Measurements from ENCODE around the gene TANK. TPM values are rescaled to one million over a fixed set of nuclear protein-coding genes. Genes with fewer than 3 reads are reported as not detected.

Gene TANK
- total RNA-seq, 2 experiments from 2014 or later, result 43.4 to 64.9 TPM

GRCh38 chr2:161169335-161169734 lies 9.1 kb downstream of the TANK start:
- peaks cover 17% of the 10 kb centered on the region for H3K36me3 ChIP-seq (ENCODE audit: insufficient read depth, low read length)
- H4K20me1 ChIP-seq (ENCODE audit: insufficient read depth, low read length), result no peaks in the 10 kb centered on the region
- no peaks in the 10 kb centered on the region for H3K9me2 ChIP-seq (ENCODE audit: insufficient read depth, low read length)
- no peaks in the 10 kb centered on the region for H3K9me3 ChIP-seq (ENCODE audit: low read length)
- no peak overlapping the region for H2AFZ ChIP-seq (ENCODE audit: low read length)
- intact Hi-C loops (cut with micrococcal nuclease; ENCODE audit: unreplicated experiment), result loop anchor here (10.0 kb wide), 1 partner anchor 465 kb away; no protein-coding TSS in a partner anchor
- ChIA-PET POLR2A (interaction anchor here (0.6 to 1.4 kb wide), 13 partner anchors 12 to 86 kb away, joined by 3 to 6 read pairs (median 3); no protein-coding TSS in a partner anchor), CTCF (ENCODE audit: unreplicated experiment) (no interaction called here)
- peaks cover 38% of the 10 kb centered on the region for H3K4me1 ChIP-seq (ENCODE audit: insufficient read depth, low read length, poor library complexity, severe bottlenecking)
- TF ChIP-seq CTCF (conservative IDR thresholded peaks at IDR 0.05; ENCODE audit: low read length), result no peak
- TF ChIP-seq EZH2phosphoT487 (IDR thresholded peaks at IDR 0.05; ENCODE audit: borderline replicate concordance, low read depth, low read length), result no peak
- H3K27ac ChIP-seq (ENCODE audit: low read depth, low read length, poor library complexity, severe bottlenecking), result no peak overlapping the region
- BruUV-seq (replicated peaks), result no TSS peak
- no peak for DNase-seq (ENCODE audit: low spot score)
- H3K79me2 ChIP-seq (ENCODE audit: insufficient read depth, low read depth, low read length), result peaks cover 6% of the 10 kb centered on the region; the same call in 1 of the 2 replicates
- H3K4me2 ChIP-seq (ENCODE audit: low read length), result peak overlapping the region; percentile 44
- H3K4me3 ChIP-seq (ENCODE audit: low read depth, low read length, poor library complexity, severe bottlenecking), result no peak overlapping the region

GRCh38 chr2:161170377-161170776 lies 10.1 kb downstream of the TANK start:
- Histone ChIP-seq H3K9me2 (ENCODE audit: insufficient read depth, low read length) (no peaks in the 10 kb centered on the region), H3K27ac (ENCODE audit: low read depth, low read length, poor library complexity, severe bottlenecking) (no peak overlapping the region), H3K4me2 (ENCODE audit: low read length) (peak overlapping the region; percentile 44), H3K4me1 (ENCODE audit: insufficient read depth, low read length, poor library complexity, severe bottlenecking) (peaks cover 37% of the 10 kb centered on the region), H3K9me3 (ENCODE audit: low read length) (no peaks in the 10 kb centered on the region), H2AFZ (ENCODE audit: low read length) (no peak overlapping the region), H3K36me3 (ENCODE audit: insufficient read depth, low read length) (peaks cover 19% of the 10 kb centered on the region), H3K79me2 (ENCODE audit: insufficient read depth, low read depth, low read length) (peaks cover 6% of the 10 kb centered on the region; the same call in 1 of the 2 replicates), H4K20me1 (ENCODE audit: insufficient read depth, low read length) (no peaks in the 10 kb centered on the region), H3K4me3 (ENCODE audit: low read depth, low read length, poor library complexity, severe bottlenecking) (no peak overlapping the region)
- POLR2A ChIA-PET, result no interaction called here
- CTCF ChIA-PET (ENCODE audit: unreplicated experiment), result no interaction called here
- BruUV-seq (replicated peaks), result no TSS peak
- intact Hi-C loops (cut with micrococcal nuclease; ENCODE audit: unreplicated experiment), result no loop called here
- TF ChIP-seq CTCF (conservative IDR thresholded peaks at IDR 0.05; ENCODE audit: low read length) (no peak), EZH2phosphoT487 (IDR thresholded peaks at IDR 0.05; ENCODE audit: borderline replicate concordance, low read depth, low read length) (no peak)
- no peak for DNase-seq (ENCODE audit: low spot score)

Data from OCI-LY7 (cell line).